SK-N-SH (cell line): ENCODE measurements around the gene RHOH. TPM values are rescaled to one million over a fixed set of nuclear protein-coding genes. Genes with fewer than 3 reads are reported as not detected.

ENCODE experiments used
- CTCF ChIA-PET: fragments of 300-600, 350-600 bp; formaldehyde crosslinking; extraction: SDS; loops from one replicate; lab custom pipeline; 2021; lab: Yijun Ruan, JAX
- POLR2A ChIA-PET: fragments of 350-600 bp; sonication (Branson Sonifier 250); formaldehyde crosslinking; extraction: SDS; loops from one replicate; lab custom pipeline; 2020; ENCODE audit warnings: antibody characterized with exemption, inconsistent platforms; lab: Yijun Ruan, JAX
- DNase-seq: peaks from one replicate; pipeline ENCODE4 v3.0.0; 2012
- H2AFZ ChIP-seq: fragments of 200-600 bp; sonication (generic); 2 replicates; pipeline ENCODE4 v1.8.1; 2016; ENCODE audit warnings: antibody characterized with exemption, mild to moderate bottlenecking, low read depth
- H3F3A ChIP-seq: fragments of 200-600 bp; sonication (generic); replicated peaks from 2 replicates; pipeline ENCODE3; 2016; ENCODE audit warnings: antibody characterized with exemption, mild to moderate bottlenecking; ENCODE audit not compliant: insufficient read depth
- H3K27ac ChIP-seq, 2 experiments: fragments of 200-500 bp in 1 of 2; fragments of 200-600 bp in 1 of 2; sonication (Bioruptor generic) in 1 of 2; sonication (generic), shearing (Covaris generic) in 1 of 2; 2 replicates each; pipeline versions ENCODE4 v1.5.1 to v1.6.1; 2014 to 2016; ENCODE audit warnings: low read depth in 2 of 2, inconsistent platforms in 1 of 2, low read length in 1 of 2, mild to moderate bottlenecking in 1 of 2, mixed read lengths in 1 of 2
- H3K27me3 ChIP-seq: fragments of 200-600 bp; sonication (generic), shearing (Covaris generic); 2 replicates; pipeline ENCODE4 v1.6.1; 2016; ENCODE audit warnings: mixed run types; ENCODE audit not compliant: insufficient read depth
- H3K36me3 ChIP-seq, 2 experiments: fragments of 200-500 bp in 1 of 2; fragments of 200-600 bp in 1 of 2; sonication (Bioruptor generic) in 1 of 2; sonication (generic) in 1 of 2; replicated peaks in 1 of 2; 2 replicates each; pipeline versions ENCODE3 to v1.5.1; 2014 to 2016; ENCODE audit warnings: low read length in 1 of 2, mild to moderate bottlenecking in 1 of 2; ENCODE audit not compliant: insufficient read depth in 2 of 2, control insufficient read depth in 1 of 2
- H3K4me1 ChIP-seq, 2 experiments: fragments of 200-500 bp in 1 of 2; fragments of 200-600 bp in 1 of 2; sonication (Bioruptor generic) in 1 of 2; sonication (generic), shearing (Covaris generic) in 1 of 2; 2 replicates each; pipeline versions ENCODE4 v1.5.1 to v1.6.1; 2014 to 2016; ENCODE audit warnings: low read depth in 1 of 2, low read length in 1 of 2, mixed run types in 1 of 2; ENCODE audit not compliant: insufficient read depth in 2 of 2, control insufficient read depth in 1 of 2
- H3K4me2 ChIP-seq: fragments of 200-600 bp; sonication (generic), shearing (Covaris generic); 2 replicates; pipeline ENCODE4 v1.6.1; 2017; ENCODE audit warnings: mixed run types
- H3K4me3 ChIP-seq, 2 experiments: fragments of 200-500 bp in 1 of 2; fragments of 200-600 bp in 1 of 2; sonication (Bioruptor generic) in 1 of 2; sonication (generic), shearing (Covaris generic) in 1 of 2; 2 replicates each; pipeline versions ENCODE4 v1.5.1 to v1.8.1; 2014 to 2016; ENCODE audit warnings: low read depth in 2 of 2, inconsistent platforms in 1 of 2, low read length in 1 of 2, mild to moderate bottlenecking in 1 of 2, mixed read lengths in 1 of 2, moderate library complexity in 1 of 2
- H3K79me2 ChIP-seq: fragments of 200-600 bp; sonication (generic); 2 replicates; pipeline ENCODE4 v1.8.1; 2017; ENCODE audit warnings: mild to moderate bottlenecking; ENCODE audit not compliant: insufficient read depth
- H3K9ac ChIP-seq: fragments of 200-600 bp; sonication (generic); 2 replicates; pipeline ENCODE4 v1.6.1; 2017; ENCODE audit warnings: mixed run types
- H3K9me2 ChIP-seq: fragments of 200-600 bp; sonication (generic); 2 replicates; pipeline ENCODE4 v1.6.1; 2017; ENCODE audit warnings: mixed run types
- H3K9me3 ChIP-seq: fragments of 200-600 bp; sonication (generic); 2 replicates; pipeline ENCODE4 v1.6.1; 2017; ENCODE audit warnings: mixed run types, mild to moderate bottlenecking, moderate library complexity
- H4K20me1 ChIP-seq: fragments of 200-600 bp; sonication (generic); 2 replicates; pipeline ENCODE4 v1.6.1; 2017; ENCODE audit warnings: mild to moderate bottlenecking, mixed run types; ENCODE audit not compliant: insufficient read depth
- CHD2 ChIP-seq: fragments of 150-350 bp; IDR thresholded peaks from 2 replicates; pipeline ENCODE4 v1.6.1; 2018; ENCODE audit warnings: low read length; ENCODE audit not compliant: partially characterized antibody
- ELF1 ChIP-seq: IDR thresholded peaks from 2 replicates; pipeline ENCODE4 v1.4.0; 2012
- JUND ChIP-seq: IDR thresholded peaks from 2 replicates; pipeline ENCODE4 v1.4.0; 2012
- MEF2A ChIP-seq: IDR thresholded peaks from 2 replicates; pipeline ENCODE4 v1.4.0; 2012; ENCODE audit warnings: low read depth, borderline replicate concordance
- NFIC ChIP-seq: IDR thresholded peaks from 2 replicates; pipeline ENCODE4 v1.4.0; 2012; ENCODE audit warnings: borderline replicate concordance
- PBX3 ChIP-seq: IDR thresholded peaks from 2 replicates; pipeline ENCODE4; 2012
- POLR2AphosphoS5 ChIP-seq: IDR thresholded peaks from 2 replicates; pipeline ENCODE4 v1.6.1; 2012; ENCODE audit warnings: low read depth, low read length
- REST ChIP-seq: IDR thresholded peaks from 2 replicates; pipeline ENCODE4 v1.6.1; 2012; ENCODE audit warnings: mild to moderate bottlenecking, low read depth, low read length, moderate library complexity
- RFX5 ChIP-seq: IDR thresholded peaks from 2 replicates; pipeline ENCODE4 v1.6.1; 2012; ENCODE audit warnings: mild to moderate bottlenecking, improper control_type of control experiment, low read length
- TCF12 ChIP-seq: IDR thresholded peaks from 2 replicates; pipeline ENCODE4 v1.4.0; 2012
- TEAD4 ChIP-seq: IDR thresholded peaks from 2 replicates; pipeline ENCODE4 v1.4.0; 2012; ENCODE audit warnings: mild to moderate bottlenecking, borderline replicate concordance; ENCODE audit not compliant: insufficient read depth
- USF2 ChIP-seq: fragments of 150-350 bp; IDR thresholded peaks from 2 replicates; pipeline ENCODE4 v1.6.1; 2017; ENCODE audit warnings: antibody characterized with exemption, low read length, low read depth, borderline replicate concordance
- ZBTB33 ChIP-seq: IDR thresholded peaks from 2 replicates; pipeline ENCODE4 v1.4.0; 2012; ENCODE audit warnings: low read depth, borderline replicate concordance
- whole genome bisulfite sequencing: methylation state at CpG from one replicate; pipeline ENCODE4 v1.1.6; 2017; ENCODE audit warnings: low lambda C conversion rate; 5-methylcytosine and 5-hydroxymethylcytosine counted together
- polyA plus RNA-seq, 3 experiments: library from polyadenylated mRNA; depleted of rRNA; stranded (reverse); fragments of >200 nt; gene quantifications; 2 replicates each; pipeline ENCODE4 v1.2.3, GENCODE V29; 2012

Gene RHOH
- polyA plus RNA-seq, 1 of the 3 experiments (the other 2 are of a cell fraction), result not detected

- H3F3A ChIP-seq, result peaks cover 4% of the 10 kb centered on the region
- WGBS, result 99% methylated on average over 9 of the region's 9 CpGs
- no peak overlapping the region for H3K9ac ChIP-seq
- no peaks in the 10 kb centered on the region for H3K9me2 ChIP-seq
- no peak overlapping the region for H3K4me3 ChIP-seq
- no peaks in the 10 kb centered on the region for H3K27me3 ChIP-seq
- no peak for DNase-seq
- H3K36me3 ChIP-seq, result peaks cover 0 to 6% of the 10 kb centered on the region in 2 experiments
- no peaks in the 10 kb centered on the region for H3K4me1 ChIP-seq
- ChIA-PET CTCF (interaction anchor here (0.8 to 1.5 kb wide), 2 partner anchors 28 to 149 kb away, joined by 4 to 6 read pairs; no protein-coding TSS in a partner anchor), POLR2A (no interaction called here)
- H3K4me2 ChIP-seq, result no peak overlapping the region
- H3K27ac ChIP-seq, result no peak overlapping the region
- H4K20me1 ChIP-seq, result no peaks in the 10 kb centered on the region
- TF ChIP-seq PBX3 (no peak), REST (no peak), NFIC (no peak), TCF12 (no peak), POLR2AphosphoS5 (no peak), JUND (no peak), ZBTB33 (no peak), RFX5 (no peak), MEF2A (no peak), USF2 (no peak), CHD2 (no peak), TEAD4 (no peak), ELF1 (no peak)
- H3K79me2 ChIP-seq, result no peaks in the 10 kb centered on the region
- no peak overlapping the region for H2AFZ ChIP-seq
- no peaks in the 10 kb centered on the region for H3K9me3 ChIP-seq
Observed at GRCh38 chr4:40160258-40160657, 36.6 kb upstream of the RHOH start.
